ENCODE measurements around the gene BGLAP.

Gene BGLAP

GRCh38 chr1:156248323-156248683 is 6.3 kb downstream of the BGLAP start:
- Histone ChIP-seq H3K4me3 (ENCODE audit: low read depth, low read length) (no peak overlapping the region), H3K4me1 (ENCODE audit: control insufficient read depth, insufficient read depth, low read length) (no peaks in the 10 kb centered on the region), H3K36me3 (ENCODE audit: control insufficient read depth in 2 of 2, insufficient read depth in 1 of 2, low read length in 2 of 2) (peaks cover 0 to 53% of the 10 kb centered on the region in 2 experiments; a peak in 1 of 3 replicates), H3K27ac (ENCODE audit: extremely low read depth, low read depth, low read length) (no peak overlapping the region), H3K9me3 (ENCODE audit: control insufficient read depth, insufficient read depth, low read depth, low read length) (no peaks in the 10 kb centered on the region)
- TF ChIP-seq OVOL3 (tag by site-specific recombination; IDR thresholded peaks at IDR 0.05) = no peak
- no peak for TF ChIP-seq ZNF501 (tag by site-specific recombination; IDR thresholded peaks at IDR 0.05)
- TF ChIP-seq ZNF211 (tag by site-specific recombination; IDR thresholded peaks at IDR 0.05; ENCODE audit: low read depth) = no peak
- no peak for TF ChIP-seq ZNF239 (tag by site-specific recombination; IDR thresholded peaks at IDR 0.05)
- TF ChIP-seq ZNF514 (tag by site-specific recombination; IDR thresholded peaks at IDR 0.05) = no peak
- TF ChIP-seq ZNF350 (tag by site-specific recombination; IDR thresholded peaks at IDR 0.05) = no peak
- TF ChIP-seq ZNF138 (tag by site-specific recombination; IDR thresholded peaks at IDR 0.05; ENCODE audit: borderline replicate concordance) = no peak
- TF ChIP-seq ELK4 (IDR thresholded peaks at IDR 0.05; ENCODE audit: borderline replicate concordance, low read depth, low read length) = no peak
- TF ChIP-seq ZNF488 (tag by site-specific recombination; IDR thresholded peaks at IDR 0.05) = no peak
- no peak for TF ChIP-seq ZSCAN23 (tag by site-specific recombination; IDR thresholded peaks at IDR 0.05)
- no peak for TF ChIP-seq ZBTB48 (tag by site-specific recombination; IDR thresholded peaks at IDR 0.05)
- TF ChIP-seq ZNF302 (tag by site-specific recombination; IDR thresholded peaks at IDR 0.05; ENCODE audit: low read depth) = no peak
- TF ChIP-seq GLI4 (tag by site-specific recombination; IDR thresholded peaks at IDR 0.05) = no peak
- no peak for TF ChIP-seq ZNF530 (tag by site-specific recombination; IDR thresholded peaks at IDR 0.05; ENCODE audit: low read depth)
- POLR2A ChIA-PET = interaction anchor here (0.6 to 1.8 kb wide), 2 partner anchors 11 to 23 kb away, joined by 3 to 5 read pairs; no protein-coding TSS in a partner anchor
- CTCF ChIA-PET = interaction anchor here (0.5 to 0.9 kb wide), 2 partner anchors 103 to 151 kb away, joined by 3 read pairs; no protein-coding TSS in a partner anchor

- POLR2A ChIA-PET = interaction anchor here (0.5 kb wide), 1 partner anchor 16 kb away, joined by 3 read pairs; no protein-coding TSS in a partner anchor
- CTCF ChIA-PET = interaction anchor here (1.5 to 1.6 kb wide), 2 partner anchors 24 to 109 kb away, joined by 5 to 6 read pairs; no protein-coding TSS in a partner anchor
- no peak for TF ChIP-seq ZNF280C (tag by site-specific recombination; IDR thresholded peaks at IDR 0.05)
Observed at GRCh38 chr1:156249593-156249992, 7.6 kb downstream of the BGLAP start.

GRCh38 chr1:156251527-156251926 is 9.5 kb downstream of the BGLAP start:
- POLR2A ChIA-PET = interaction anchor here (0.9 to 1.2 kb wide), 2 partner anchors 12 to 21 kb away, joined by 3 read pairs; no protein-coding TSS in a partner anchor
- CTCF ChIA-PET = interaction anchor here (0.9 kb wide), 1 partner anchor 26 kb away, joined by 3 read pairs; no protein-coding TSS in a partner anchor
- H3K9me3 ChIP-seq (ENCODE audit: control insufficient read depth, insufficient read depth, low read depth, low read length) = no peaks in the 10 kb centered on the region
- H3K36me3 ChIP-seq (ENCODE audit: control insufficient read depth in 2 of 2, insufficient read depth in 1 of 2, low read length in 2 of 2) = peaks cover 20 to 75% of the 10 kb centered on the region in 2 experiments
- H3K4me3 ChIP-seq (ENCODE audit: low read depth, low read length) = no peak overlapping the region
- TF ChIP-seq ZNF394 (tag by site-specific recombination; IDR thresholded peaks at IDR 0.05; ENCODE audit: borderline replicate concordance) = peak; percentile 73; the same call in 1 of the 2 replicates
- no peak for TF ChIP-seq OVOL3 (tag by site-specific recombination; IDR thresholded peaks at IDR 0.05)
- TF ChIP-seq MYNN (tag by site-specific recombination; IDR thresholded peaks at IDR 0.05; ENCODE audit: borderline replicate concordance) = no peak
- H3K27ac ChIP-seq (ENCODE audit: extremely low read depth, low read depth, low read length) = no peak overlapping the region
- H3K4me1 ChIP-seq (ENCODE audit: control insufficient read depth, insufficient read depth, low read length) = no peaks in the 10 kb centered on the region

More at GRCh38 chr1:156249593-156249992, 7.6 kb downstream of the BGLAP start:
- Histone ChIP-seq H3K27ac (ENCODE audit: extremely low read depth, low read depth, low read length) (no peak overlapping the region), H3K4me1 (ENCODE audit: control insufficient read depth, insufficient read depth, low read length) (no peaks in the 10 kb centered on the region), H3K36me3 (ENCODE audit: control insufficient read depth in 2 of 2, insufficient read depth in 1 of 2, low read length in 2 of 2) (peaks cover 7 to 63% of the 10 kb centered on the region in 2 experiments; a peak in 2 of 3 replicates), H3K4me3 (ENCODE audit: low read depth, low read length) (no peak overlapping the region), H3K9me3 (ENCODE audit: control insufficient read depth, insufficient read depth, low read depth, low read length) (no peaks in the 10 kb centered on the region)

Measured in HEK293 (cell line).